ENCODE results near the gene MATCAP1.

MATCAP1 gene

GRCh38 chr16:67180166-67180565 lies 3.6 kb downstream of the MATCAP1 start:
- DNase-seq (ENCODE audit: low read depth in 1 of 2, low spot score in 1 of 2), result no peak
- TF ChIP-seq POLR2AphosphoS5 (IDR thresholded peaks at IDR 0.05; ENCODE audit: low read depth) (no peak), SPI1 (IDR thresholded peaks at IDR 0.05; ENCODE audit: borderline replicate concordance, low read depth) (no peak), CTCF (IDR thresholded peaks at IDR 0.05; ENCODE audit: insufficient read depth, low read length) (no peak), GABPA (IDR thresholded peaks at IDR 0.05; ENCODE audit: low read depth) (no peak), REST (IDR thresholded peaks at IDR 0.05; ENCODE audit: insufficient replicate concordance, low read depth) (no peak)
- peaks cover 10% of the 10 kb centered on the region for H3K27me3 ChIP-seq (ENCODE audit: insufficient read depth, poor library complexity, severe bottlenecking)

GRCh38 chr16:67179421-67180080 lies 4.2 kb downstream of the MATCAP1 start:
- Histone ChIP-seq H3K27me3 (ENCODE audit: insufficient read depth, poor library complexity, severe bottlenecking) (peaks cover 7% of the 10 kb centered on the region), H3K27ac (replicated peaks) (no peak overlapping the region), H3K4me3 (replicated peaks; ENCODE audit: insufficient read depth, low read length) (no peak overlapping the region)
- TF ChIP-seq REST (IDR thresholded peaks at IDR 0.05; ENCODE audit: insufficient replicate concordance, low read depth) (no peak), SPI1 (IDR thresholded peaks at IDR 0.05; ENCODE audit: borderline replicate concordance, low read depth) (no peak), CTCF (IDR thresholded peaks at IDR 0.05; ENCODE audit: insufficient read depth, low read length) (no peak), POLR2AphosphoS5 (IDR thresholded peaks at IDR 0.05; ENCODE audit: low read depth) (no peak), GABPA (IDR thresholded peaks at IDR 0.05; ENCODE audit: low read depth) (no peak)
- no peak for DNase-seq (ENCODE audit: low read depth in 1 of 2, low spot score in 1 of 2)

More at GRCh38 chr16:67180166-67180565, 3.6 kb downstream of the MATCAP1 start:
- H3K27ac ChIP-seq (replicated peaks), result no peak overlapping the region
- no peak overlapping the region for H3K4me3 ChIP-seq (replicated peaks; ENCODE audit: insufficient read depth, low read length)

GRCh38 chr16:67177743-67178699 lies 5.7 kb downstream of the MATCAP1 start:
- TF ChIP-seq CTCF (IDR thresholded peaks at IDR 0.05; ENCODE audit: insufficient read depth, low read length) (no peak), POLR2AphosphoS5 (IDR thresholded peaks at IDR 0.05; ENCODE audit: low read depth) (no peak), REST (IDR thresholded peaks at IDR 0.05; ENCODE audit: insufficient replicate concordance, low read depth) (no peak), SPI1 (IDR thresholded peaks at IDR 0.05; ENCODE audit: borderline replicate concordance, low read depth) (no peak), GABPA (IDR thresholded peaks at IDR 0.05; ENCODE audit: low read depth) (no peak)
- H3K27me3 ChIP-seq (ENCODE audit: insufficient read depth, poor library complexity, severe bottlenecking), result peaks cover 21% of the 10 kb centered on the region
- peak in 1 of 2 experiments; percentile 54 for DNase-seq (ENCODE audit: low read depth in 1 of 2, low spot score in 1 of 2)

More at GRCh38 chr16:67177743-67178699, 5.7 kb downstream of the MATCAP1 start:
- peak overlapping the region; percentile 44 for H3K4me3 ChIP-seq (replicated peaks; ENCODE audit: insufficient read depth, low read length)
- no peak overlapping the region for H3K27ac ChIP-seq (replicated peaks)

Data from HL-60 (cell line).